IMR-90 (cell line): ENCODE results near the gene MMRN2.
"Not testable (repeated sequence)": the region's sequence is repeated elsewhere in the genome, so short reads cannot be mapped to it uniquely, and the experiment has no call there.

Source experiments
- CTCF ChIP-seq: conservative IDR thresholded peaks from 2 replicates; pipeline ENCODE4 v1.5.1; 2012; ENCODE audit warnings: mild to moderate bottlenecking, low read depth, low read length, improper control_type of control experiment
- ELK1 ChIP-seq: fragments of 150-350 bp; IDR thresholded peaks from 2 replicates; pipeline ENCODE4 v1.6.1; 2016; ENCODE audit warnings: low read depth, mild to moderate bottlenecking, low read length, moderate library complexity, borderline replicate concordance
- MAFK ChIP-seq: IDR thresholded peaks from 2 replicates; pipeline ENCODE4 v1.6.1; 2012; ENCODE audit warnings: low read depth, low read length, improper control_type of control experiment
- MAZ ChIP-seq: IDR thresholded peaks from 2 replicates; pipeline ENCODE4 v1.6.1; 2012; ENCODE audit warnings: low read depth, mild to moderate bottlenecking, low read length, improper control_type of control experiment, moderate library complexity, borderline replicate concordance
- RFX5 ChIP-seq: IDR thresholded peaks from 2 replicates; pipeline ENCODE4 v1.8.0; 2012; ENCODE audit warnings: low read depth, mild to moderate bottlenecking, low read length, moderate library complexity

DNA sequence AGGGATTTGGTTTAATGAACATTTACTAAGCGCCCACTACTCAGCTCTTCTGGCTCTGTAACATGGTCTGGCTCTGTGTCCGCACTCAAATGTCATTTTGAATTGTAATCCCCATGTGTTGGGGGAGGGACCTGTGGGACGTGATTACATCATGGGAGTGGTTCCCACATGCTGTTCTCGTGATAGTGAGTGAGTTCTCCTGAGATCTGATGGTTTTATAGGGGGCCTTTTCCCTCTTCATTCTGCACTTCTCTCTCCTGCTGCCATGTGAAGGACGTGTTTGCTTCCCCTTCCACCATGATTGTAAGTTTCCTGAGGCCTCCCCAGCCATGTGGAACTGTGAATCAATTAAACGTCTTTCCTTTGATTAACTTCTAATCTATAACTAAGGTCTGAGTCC is 23.6 kb upstream of the MMRN2 start:
- TF ChIP-seq CTCF, MAZ, RFX5, MAFK, ELK1: not testable (repeated sequence)
